HG02870 (cell line): ENCODE measurements around the gene GRB10.
"Not testable (repeated sequence)": the region's sequence is repeated elsewhere in the genome, so short reads cannot be mapped to it uniquely, and the experiment has no call there.

ENCODE experiments used
- ATAC-seq: cut with Tn5 transposase; IDR thresholded peaks from one replicate; pipeline ENCODE4 v1.9.1; 2021; ENCODE audit warnings: mild to moderate bottlenecking, moderate library complexity; ENCODE audit not compliant: unreplicated experiment

The GRB10 gene

GRCh38 chr7:50558294-50559053 is 224.2 kb downstream of the GRB10 start:
- ATAC-seq: no peak

- ATAC-seq: no peak
These were observed 225.6 kb downstream of the GRB10 start for GRCh38 chr7:50557099-50557498.

- no peak for ATAC-seq
These were observed 226.3 kb downstream of the GRB10 start for GRCh38 chr7:50556247-50556991.

- no peak for ATAC-seq
These were observed 227.0 kb downstream of the GRB10 start for GRCh38 chr7:50555594-50556140.

- no peak for ATAC-seq
These were observed 228.0 kb downstream of the GRB10 start for GRCh38 chr7:50554431-50555322.

GRCh38 chr7:50553973-50554372 is 228.7 kb downstream of the GRB10 start:
- no peak for ATAC-seq

GRCh38 chr7:50552921-50553320 is 229.8 kb downstream of the GRB10 start:
- ATAC-seq: no peak

GRCh38 chr7:50552139-50552538 is 230.6 kb downstream of the GRB10 start:
- no peak for ATAC-seq

- not testable (repeated sequence) for ATAC-seq
These were observed 237.1 kb downstream of the GRB10 start for GRCh38 chr7:50545613-50546012.

- ATAC-seq: no peak
These were observed 237.7 kb downstream of the GRB10 start for GRCh38 chr7:50544992-50545391.

GRCh38 chr7:50543776-50544442 is 238.8 kb downstream of the GRB10 start:
- no peak for ATAC-seq

- no peak for ATAC-seq
These were observed 240.6 kb downstream of the GRB10 start for GRCh38 chr7:50542132-50542531.

GRCh38 chr7:50540785-50541579 is 241.7 kb downstream of the GRB10 start:
- no peak for ATAC-seq
